Esophagus squamous epithelium (tissue), 4 donors: ENCODE data around the gene TBX20.
"Not testable (repeated sequence)": the region's sequence is repeated elsewhere in the genome, so short reads cannot be mapped to it uniquely, and the experiment has no call there.

ENCODE experiments used
- POLR2A ChIP-seq, 4 donors: fragments of 450-650 bp; IDR thresholded peaks; one replicate each; pipeline ENCODE4 v1.6.1; 2017; ENCODE audit warnings: antibody characterized with exemption in 4 of 4, mild to moderate bottlenecking in 4 of 4, moderate library complexity in 3 of 4
- TF ChIP-seq, protein P1 (sequence below), 6 experiments: fragments of 450-650 bp in 4 of 6; fragments of 200-600 bp in 2 of 6; sonication (generic) in 2 of 6; IDR thresholded peaks; one replicate each; pipeline ENCODE4 v1.5.1; 2016 to 2019; ENCODE audit warnings: antibody characterized with exemption in 6 of 6, mild to moderate bottlenecking in 4 of 6, moderate library complexity in 4 of 6

DNA sequence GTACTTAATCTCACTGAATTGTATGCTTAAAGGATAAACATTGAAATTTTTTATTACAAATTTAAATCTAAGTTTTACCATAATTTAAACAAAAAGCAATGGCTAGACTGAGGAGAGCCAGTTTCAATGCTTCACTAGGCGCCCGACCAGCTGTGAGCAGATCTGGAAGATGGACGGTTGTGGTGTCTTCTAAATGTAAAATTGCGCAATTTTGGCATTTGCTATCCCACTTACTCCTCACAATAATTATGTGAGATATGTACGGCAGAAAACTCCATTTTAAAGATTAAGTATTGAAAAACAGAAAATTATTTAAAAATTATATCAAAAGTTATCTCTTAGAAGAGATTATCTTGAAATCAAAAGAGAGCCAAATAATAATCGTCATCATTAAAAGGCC, 73.2 kb downstream of the TBX20 start:
- TF ChIP-seq, protein P1, sequence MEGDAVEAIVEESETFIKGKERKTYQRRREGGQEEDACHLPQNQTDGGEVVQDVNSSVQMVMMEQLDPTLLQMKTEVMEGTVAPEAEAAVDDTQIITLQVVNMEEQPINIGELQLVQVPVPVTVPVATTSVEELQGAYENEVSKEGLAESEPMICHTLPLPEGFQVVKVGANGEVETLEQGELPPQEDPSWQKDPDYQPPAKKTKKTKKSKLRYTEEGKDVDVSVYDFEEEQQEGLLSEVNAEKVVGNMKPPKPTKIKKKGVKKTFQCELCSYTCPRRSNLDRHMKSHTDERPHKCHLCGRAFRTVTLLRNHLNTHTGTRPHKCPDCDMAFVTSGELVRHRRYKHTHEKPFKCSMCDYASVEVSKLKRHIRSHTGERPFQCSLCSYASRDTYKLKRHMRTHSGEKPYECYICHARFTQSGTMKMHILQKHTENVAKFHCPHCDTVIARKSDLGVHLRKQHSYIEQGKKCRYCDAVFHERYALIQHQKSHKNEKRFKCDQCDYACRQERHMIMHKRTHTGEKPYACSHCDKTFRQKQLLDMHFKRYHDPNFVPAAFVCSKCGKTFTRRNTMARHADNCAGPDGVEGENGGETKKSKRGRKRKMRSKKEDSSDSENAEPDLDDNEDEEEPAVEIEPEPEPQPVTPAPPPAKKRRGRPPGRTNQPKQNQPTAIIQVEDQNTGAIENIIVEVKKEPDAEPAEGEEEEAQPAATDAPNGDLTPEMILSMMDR (IDR thresholded peaks at IDR 0.05), result not testable (repeated sequence)
- TF ChIP-seq POLR2A (IDR thresholded peaks at IDR 0.05), result not testable (repeated sequence)
